Dedifferentiated amniotic fluid mesenchymal stem cell (primary cell): ENCODE data around the gene GHRL.

ENCODE experiments used
- DNase-seq: peaks from one replicate; pipeline ENCODE4 v3.0.0-alpha.2; 2016; ENCODE audit errors: extremely low spot score

The GHRL gene

DNA sequence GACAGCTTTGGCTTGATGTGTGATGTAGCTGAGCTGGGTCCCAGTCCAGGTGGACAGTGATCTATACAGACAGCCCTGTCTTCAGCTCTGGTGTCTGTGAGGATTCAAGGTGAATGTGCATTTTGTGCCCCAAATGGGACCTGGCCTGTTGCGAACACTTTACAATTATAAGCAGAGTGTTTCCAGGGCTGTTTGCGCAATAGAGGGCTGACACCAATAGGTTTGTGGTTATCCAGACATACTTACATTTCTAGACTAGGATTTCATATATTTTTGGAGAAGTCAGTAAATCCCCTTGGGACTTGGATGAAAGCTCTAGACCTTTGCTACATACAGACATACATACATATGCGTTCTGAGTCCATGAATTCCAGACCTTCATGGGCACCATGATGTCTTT is 48.7 kb downstream of the GHRL start:
- no peak for DNase-seq

DNA sequence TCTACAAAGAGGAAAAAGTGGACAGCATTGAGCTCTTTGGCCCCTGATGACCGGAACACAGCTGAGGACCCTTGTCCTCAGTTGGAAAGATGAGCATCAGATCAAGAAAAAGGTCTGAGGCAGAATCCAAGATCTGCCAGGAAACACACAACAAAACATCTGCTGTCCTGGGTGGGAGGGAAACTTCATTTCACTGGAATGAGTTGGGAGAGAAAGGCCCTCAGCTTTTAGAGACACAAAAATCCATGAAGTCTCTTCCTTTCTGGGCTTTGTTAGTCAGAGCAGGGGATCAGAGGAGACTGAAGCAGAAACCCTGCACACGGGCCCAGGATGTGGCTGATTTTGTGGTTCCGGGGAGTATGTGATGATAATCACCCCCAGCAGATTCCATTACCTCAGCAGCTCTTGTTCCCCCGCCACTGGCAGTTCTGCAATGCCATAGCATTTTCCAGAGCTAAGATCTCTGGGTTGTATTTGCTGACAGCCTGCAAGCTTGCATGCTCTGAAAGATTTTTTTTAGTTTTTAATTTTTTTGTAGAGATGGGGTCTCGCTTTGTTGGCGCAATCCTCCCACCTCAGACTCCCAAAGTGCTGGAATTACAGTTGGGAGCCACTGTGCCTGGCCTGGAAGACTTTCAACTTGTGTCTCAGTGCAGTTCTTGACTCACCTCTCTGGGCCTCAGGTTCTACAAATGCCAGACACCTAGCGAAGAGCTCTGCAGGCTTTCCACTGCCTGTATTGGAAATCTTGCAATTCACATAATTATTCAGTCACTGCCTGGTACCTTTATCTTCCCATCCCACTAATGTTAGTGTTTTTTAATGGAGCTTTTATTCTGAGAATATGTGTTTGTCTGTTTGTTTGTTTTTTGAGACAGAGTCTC is 50.3 kb downstream of the GHRL start:
- no peak for DNase-seq

DNA sequence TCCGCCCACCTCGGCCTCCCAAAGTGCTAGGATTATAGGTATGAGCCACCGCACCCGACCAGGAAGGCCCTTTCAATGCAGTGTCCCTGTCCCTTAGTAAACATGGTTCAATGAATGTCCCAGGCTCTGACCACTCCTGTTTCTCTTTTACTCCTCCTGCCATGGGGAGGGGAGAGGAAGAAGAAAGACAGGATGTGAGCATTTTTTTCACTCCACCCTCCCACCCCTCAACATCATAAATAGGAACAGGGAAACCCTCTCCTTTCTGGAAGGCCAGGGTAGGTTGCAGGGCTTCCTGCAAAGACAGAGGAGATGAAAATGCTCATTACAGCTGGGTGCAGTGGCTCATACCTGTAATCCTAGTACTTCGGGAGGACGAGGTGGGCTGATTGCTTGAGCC is 51.9 kb downstream of the GHRL start:
- no peak for DNase-seq

DNA sequence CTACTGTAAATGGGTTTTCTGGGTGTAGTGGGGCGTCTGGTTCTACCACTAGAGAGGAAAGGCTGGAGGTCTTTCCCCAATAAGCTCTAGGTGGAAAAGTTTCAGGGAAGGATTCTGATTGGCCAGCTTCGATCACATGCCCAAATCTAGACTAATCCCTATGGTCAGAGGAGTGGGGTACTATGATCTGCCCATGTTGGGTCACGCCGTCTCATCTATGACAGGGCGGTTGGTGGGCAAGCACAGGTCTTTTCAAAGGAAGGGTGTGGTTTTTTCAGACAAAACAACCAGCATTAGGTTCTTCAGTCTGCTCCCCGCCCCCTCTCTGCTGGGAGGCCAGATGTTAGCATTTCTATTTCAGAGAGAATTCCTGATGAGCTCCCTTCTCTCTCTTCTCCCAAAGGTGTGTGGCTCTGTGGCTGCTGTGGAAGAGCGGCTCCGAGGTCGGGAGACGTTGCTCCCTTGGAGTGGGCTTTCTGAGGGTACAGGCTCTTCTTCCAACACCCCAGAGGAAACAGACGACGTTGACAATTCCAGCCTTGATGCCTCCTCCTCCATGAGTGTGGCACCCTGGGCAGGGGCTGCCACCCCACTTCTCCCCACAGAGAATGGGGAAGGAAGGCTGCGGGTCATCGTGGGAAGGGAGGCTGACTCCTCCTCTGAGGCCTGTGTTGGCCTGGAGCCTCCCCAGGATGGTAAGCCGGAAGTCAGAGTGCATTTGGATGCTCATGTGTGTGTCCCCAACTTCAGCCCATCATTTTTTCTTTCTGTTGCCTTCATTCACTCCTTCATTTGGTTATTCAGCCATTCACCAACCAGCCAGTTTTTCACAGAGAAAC is 54.2 kb downstream of the GHRL start:
- no peak for DNase-seq
